Umbilical cord (tissue), 2 donors: ENCODE results near the gene SACS. TPM values are rescaled to one million over a fixed set of nuclear protein-coding genes. Genes with fewer than 3 reads are reported as not detected.
"Not testable (repeated sequence)": the region's sequence is repeated elsewhere in the genome, so short reads cannot be mapped to it uniquely, and the experiment has no call there.

ENCODE experiments used
- DNase-seq: peaks from one replicate; pipeline ENCODE4 v3.0.0-alpha.2; 2015; ENCODE audit warnings: low spot score
- total RNA-seq: library from RNA; depleted of rRNA; stranded (reverse); fragments of >200 nt; gene quantifications from one replicate; pipeline ENCODE4 v1.2.3, GENCODE V29; 2014; ENCODE audit warnings: low replicate concordance; ENCODE audit not compliant: insufficient read depth

The SACS gene
- total RNA-seq, 1 donor from 2014 or later = 118 TPM

GRCh38 chr13:23357349-23357748 lies 76.2 kb downstream of the SACS start:
- DNase-seq = no peak

GRCh38 chr13:23356368-23356767 lies 77.1 kb downstream of the SACS start:
- DNase-seq = no peak

GRCh38 chr13:23354520-23354919 lies 79.0 kb downstream of the SACS start:
- no peak for DNase-seq

- no peak for DNase-seq
These were observed 81.3 kb downstream of the SACS start for GRCh38 chr13:23352161-23352560.

- DNase-seq = no peak
These were observed 83.5 kb downstream of the SACS start for GRCh38 chr13:23350009-23350408.

- DNase-seq = no peak
These were observed 84.2 kb downstream of the SACS start for GRCh38 chr13:23349161-23349897.

- peak; percentile 85 for DNase-seq
These were observed 85.0 kb downstream of the SACS start for GRCh38 chr13:23348262-23349127.

- DNase-seq = no peak
These were observed 85.9 kb downstream of the SACS start for GRCh38 chr13:23347601-23348000.

- no peak for DNase-seq
These were observed 88.4 kb downstream of the SACS start for GRCh38 chr13:23344931-23345595.

- no peak for DNase-seq
These were observed 94.3 kb downstream of the SACS start for GRCh38 chr13:23339225-23339624.

GRCh38 chr13:23330356-23330755 lies 103.1 kb downstream of the SACS start:
- no peak for DNase-seq

GRCh38 chr13:23325191-23325590 lies 108.3 kb downstream of the SACS start:
- DNase-seq = peak; percentile 9

- DNase-seq = no peak
These were observed 109.4 kb downstream of the SACS start for GRCh38 chr13:23323946-23324709.

GRCh38 chr13:23322353-23323336 lies 110.9 kb downstream of the SACS start:
- peak; percentile 10 for DNase-seq

GRCh38 chr13:23321535-23322241 lies 111.8 kb downstream of the SACS start:
- DNase-seq = peak; percentile 90

GRCh38 chr13:23320926-23321534 lies 112.5 kb downstream of the SACS start:
- DNase-seq = peak; percentile 13

GRCh38 chr13:23319883-23320224 lies 113.6 kb downstream of the SACS start:
- DNase-seq = no peak

GRCh38 chr13:23314837-23315236 lies 118.7 kb downstream of the SACS start:
- DNase-seq = not testable (repeated sequence)

GRCh38 chr13:23292586-23292985 lies 140.9 kb downstream of the SACS start:
- DNase-seq = no peak
